Inflammatory macrophage treated with lipopolysaccharide for 4 hours (primary cell): ENCODE results near the gene ARPIN.
A peak's percentile ranks its signal among the peaks of the same experiment; 100 is the strongest.
"Not testable (repeated sequence)": the region's sequence is repeated elsewhere in the genome, so short reads cannot be mapped to it uniquely, and the experiment has no call there.

Experiments
- DNase-seq: peaks from one replicate; pipeline ENCODE4 v3.0.0-alpha.2; 2020

The ARPIN gene

DNA sequence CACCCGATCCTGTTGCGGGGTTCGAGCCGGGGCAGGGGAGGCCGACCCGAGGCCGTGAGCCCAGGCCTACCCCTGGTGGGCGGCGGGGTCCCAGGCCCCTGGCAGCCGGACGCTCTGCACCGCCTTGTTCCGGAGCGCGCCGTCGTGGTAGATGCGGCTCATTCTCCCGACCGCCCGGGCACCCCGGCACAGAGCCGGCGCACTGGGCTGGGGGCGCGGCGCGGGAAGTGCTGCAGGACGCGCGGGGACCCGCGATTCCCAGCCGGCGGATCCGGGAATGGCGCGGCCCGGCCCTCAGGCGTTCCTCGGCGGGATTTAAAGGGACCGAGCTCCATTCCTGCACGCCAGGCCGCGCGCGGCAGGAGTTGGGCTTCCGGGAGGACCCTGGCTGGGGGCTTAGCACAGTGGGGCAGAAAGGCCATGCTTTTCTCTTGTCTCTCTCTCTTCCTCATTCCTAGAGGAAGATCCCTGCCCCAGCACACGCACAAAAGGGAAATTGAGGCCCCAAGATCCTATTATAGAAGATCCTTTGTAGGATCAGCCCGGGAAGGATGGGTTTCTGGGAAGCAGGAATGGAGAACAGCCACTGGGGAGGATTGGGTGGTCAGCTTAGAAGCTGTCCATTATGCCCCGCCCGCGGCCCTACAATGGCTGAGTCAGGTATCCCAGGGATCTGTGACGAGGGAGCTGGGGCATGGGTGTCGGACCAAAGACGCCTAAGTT, at the start of gene ARPIN:
TSS of gene ARPIN (minus strand) at position 279 of the 723 bp plus-strand sequence. CDS start at position 162, 117 bp downstream.
- peak; percentile 12 for DNase-seq

DNA sequence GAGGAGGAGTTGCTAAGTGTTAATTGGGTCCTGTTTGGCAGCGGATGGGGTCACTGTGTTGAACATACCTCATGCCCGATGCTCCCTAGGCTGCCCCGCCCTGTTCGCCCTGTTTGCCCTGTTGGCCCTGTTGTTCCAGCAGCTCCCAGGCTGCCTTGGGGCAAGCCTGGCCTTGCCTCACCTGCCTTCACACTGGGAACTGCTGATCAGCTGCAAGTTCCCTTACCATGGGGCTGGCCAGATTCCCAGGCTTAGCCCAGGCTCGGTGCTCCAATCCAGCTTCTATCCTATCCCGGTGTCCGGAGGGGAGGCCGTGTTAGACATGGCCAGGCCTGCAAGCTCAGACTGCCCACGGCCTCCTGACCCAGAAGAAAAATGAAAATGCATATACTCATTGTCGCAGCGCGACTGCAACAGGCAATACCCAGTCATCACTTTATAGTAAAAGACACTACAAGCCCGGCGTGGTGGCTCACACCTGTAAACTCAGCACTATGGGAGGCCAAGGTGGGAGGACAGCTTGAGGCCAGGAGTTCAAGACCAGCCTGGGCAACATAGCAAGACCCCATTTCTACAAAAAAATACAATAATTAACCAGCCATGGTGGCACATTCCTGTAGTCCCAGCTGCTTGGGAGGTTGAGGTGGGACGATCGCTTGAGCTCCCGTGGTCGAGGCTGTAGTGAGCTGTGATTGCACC, 45.5 kb upstream of the ARPIN start:
- DNase-seq, result no peak

DNA sequence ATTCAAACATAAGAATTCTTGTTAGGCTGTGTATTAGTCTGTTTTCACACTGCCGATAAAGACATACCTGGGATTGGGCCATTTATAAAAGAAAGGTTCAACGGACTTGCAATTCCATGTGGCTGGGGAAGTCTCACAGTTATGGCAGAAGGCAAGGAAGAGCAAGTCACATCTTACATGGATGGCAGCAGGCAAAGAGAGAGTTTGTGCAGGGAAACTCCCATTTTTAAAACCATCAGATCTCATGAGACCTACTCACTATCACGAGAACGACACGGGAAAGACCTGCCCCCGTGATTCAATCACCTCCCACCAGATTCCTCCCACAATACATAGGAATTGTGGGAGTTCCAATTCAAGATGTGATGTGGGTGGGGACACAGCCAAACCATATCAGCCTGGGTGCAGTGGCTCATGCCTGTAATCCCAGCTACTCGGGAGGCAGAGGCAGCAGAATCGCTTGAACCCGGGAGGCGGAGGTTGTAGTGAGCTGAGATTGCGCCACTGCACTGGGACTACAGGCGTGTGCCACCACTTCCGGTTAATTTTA, 42.8 kb upstream of the ARPIN start:
- DNase-seq, result not testable (repeated sequence)

DNA sequence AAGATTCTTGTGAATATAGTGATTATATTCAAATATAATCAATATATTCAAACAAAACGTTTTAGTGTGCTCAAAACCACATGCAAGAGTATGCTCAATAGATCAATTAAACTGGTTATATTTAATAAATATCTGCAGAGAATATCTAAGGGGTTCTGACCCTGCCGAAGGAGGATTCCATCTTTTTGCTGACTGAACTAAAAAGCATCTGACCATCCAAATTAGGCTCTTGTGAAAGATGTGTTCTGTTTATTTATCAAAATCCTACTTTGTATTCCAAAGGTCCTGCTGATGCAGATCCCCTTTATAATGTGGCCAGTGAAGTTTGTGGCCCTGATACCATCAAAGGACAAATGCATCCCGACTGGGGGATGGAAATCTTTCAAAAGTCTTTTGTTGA, 41.8 kb upstream of the ARPIN start:
- no peak for DNase-seq

DNA sequence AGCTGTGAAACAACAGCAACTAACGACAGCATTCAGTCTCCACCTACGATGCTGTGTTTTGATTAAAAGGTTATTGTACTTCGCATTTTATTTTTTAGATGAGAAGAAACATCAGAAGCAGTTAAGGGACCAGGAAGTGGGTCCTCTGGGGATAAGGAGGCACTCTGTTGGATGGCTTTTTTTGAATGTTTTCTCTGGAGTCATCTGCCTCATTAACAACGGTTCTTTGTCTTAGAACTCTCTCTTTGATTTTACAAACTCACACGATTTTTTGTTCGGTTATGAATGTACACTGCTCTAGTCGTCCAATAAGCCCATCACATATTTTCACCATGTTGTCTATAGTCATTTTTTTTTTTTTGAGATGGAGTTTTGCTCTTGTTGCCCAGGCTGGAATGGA, 36.0 kb upstream of the ARPIN start:
- DNase-seq, result no peak

DNA sequence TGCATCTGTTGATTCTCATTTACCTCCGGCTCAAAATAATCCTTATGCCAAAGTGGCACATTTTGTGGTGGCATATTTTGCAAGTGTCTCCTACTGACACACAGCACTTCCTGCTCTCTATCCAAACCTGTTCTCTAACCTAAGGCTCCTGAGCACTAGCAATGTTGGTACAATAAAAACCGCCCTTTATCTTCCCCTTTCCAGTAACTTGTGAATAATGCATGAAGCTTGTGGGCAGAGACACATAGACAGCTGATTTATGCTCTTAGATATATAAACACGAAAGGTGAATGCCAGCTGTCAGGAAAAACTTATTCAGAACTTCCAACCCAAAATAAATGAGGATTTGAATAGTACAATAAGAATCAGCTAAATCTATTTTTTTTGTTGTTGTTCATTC, 34.6 kb upstream of the ARPIN start:
- no peak for DNase-seq

DNA sequence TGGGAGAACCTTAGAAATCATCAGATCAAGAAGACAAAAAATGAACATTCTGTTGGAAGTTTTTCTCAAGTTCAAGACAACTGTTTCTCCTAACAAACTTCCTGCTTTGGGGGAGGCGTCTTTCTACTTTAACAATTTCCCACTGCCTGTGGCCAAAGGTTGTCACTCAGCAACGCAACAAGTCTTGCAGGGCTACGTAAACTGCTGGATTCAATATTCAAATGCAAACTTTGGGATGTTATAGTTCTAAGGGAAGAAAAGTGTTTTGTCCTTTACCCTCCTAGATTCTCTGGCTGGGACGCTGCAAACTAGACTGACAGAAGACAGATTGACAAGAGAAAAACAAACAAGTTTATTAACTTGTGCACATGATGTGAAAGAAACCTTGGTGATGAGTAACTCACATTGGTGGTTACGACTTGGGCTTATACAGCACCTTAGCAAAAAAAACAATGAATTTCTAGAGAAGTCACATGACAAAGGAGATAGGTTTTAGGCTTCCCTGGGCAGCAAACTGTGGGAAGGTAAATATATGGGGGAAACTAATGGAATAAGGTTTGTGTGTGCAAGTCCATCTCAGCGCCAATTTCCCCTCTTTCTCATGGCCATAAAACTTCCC, 34.0 kb upstream of the ARPIN start:
- no peak for DNase-seq

DNA sequence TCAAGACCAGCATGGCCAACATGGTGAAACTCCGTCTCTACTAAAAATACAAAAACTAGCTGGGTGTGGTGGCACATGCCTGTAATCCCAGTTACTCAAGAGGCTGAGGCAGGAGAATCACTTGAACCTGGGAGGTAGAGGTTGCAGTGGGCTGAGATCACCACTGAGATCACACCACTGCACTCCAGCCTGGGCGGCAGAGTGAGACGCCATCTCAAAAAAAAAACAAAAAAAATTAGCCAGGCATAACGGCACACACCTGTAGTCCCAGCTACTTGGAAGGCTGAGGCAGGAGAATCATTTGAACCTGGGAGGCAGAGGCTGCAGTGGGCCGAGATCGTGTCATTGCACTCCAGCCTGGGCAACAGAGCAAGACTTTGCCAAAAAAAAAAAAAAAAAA, 31.0 kb upstream of the ARPIN start:
- not testable (repeated sequence) for DNase-seq

DNA sequence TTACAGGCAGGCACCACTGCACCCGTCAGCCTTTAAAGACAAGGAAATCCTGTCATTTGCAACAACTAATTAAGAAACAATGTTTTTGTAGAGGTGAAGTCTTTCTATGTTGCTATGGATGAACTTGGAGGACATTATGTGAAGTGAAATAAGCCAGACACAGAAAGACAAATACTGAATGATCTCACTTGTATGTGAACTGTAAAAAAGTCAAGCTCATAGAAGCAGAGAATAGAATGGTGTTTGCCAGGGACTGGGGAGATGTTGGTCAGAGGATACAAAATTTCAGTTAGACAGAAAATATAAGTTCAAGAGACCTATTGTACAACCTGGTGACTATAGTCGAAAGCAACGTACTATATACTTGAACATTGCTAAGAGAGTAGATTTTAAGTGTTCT, 27.2 kb upstream of the ARPIN start:
- no peak for DNase-seq

DNA sequence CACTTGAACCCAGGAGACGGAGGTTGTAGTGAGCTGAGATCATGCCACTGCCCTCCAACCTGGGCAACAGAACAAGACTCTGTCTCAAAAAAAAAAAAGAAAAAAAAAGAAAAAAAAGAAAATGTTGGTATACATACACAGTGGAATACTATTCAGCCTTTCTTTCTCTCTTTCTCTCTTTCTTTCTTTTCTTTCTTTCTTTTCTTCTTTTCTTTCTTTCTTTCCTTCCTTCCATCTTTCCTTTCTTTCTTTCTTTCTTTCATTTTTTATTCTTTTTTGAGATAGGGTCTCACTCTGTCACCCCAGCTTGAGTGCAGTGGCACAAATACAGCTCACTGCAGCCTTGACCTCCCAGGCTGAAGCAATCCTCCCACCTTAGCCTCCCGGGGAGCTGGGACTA, 26.6 kb upstream of the ARPIN start:
- DNase-seq, result not testable (repeated sequence)

DNA sequence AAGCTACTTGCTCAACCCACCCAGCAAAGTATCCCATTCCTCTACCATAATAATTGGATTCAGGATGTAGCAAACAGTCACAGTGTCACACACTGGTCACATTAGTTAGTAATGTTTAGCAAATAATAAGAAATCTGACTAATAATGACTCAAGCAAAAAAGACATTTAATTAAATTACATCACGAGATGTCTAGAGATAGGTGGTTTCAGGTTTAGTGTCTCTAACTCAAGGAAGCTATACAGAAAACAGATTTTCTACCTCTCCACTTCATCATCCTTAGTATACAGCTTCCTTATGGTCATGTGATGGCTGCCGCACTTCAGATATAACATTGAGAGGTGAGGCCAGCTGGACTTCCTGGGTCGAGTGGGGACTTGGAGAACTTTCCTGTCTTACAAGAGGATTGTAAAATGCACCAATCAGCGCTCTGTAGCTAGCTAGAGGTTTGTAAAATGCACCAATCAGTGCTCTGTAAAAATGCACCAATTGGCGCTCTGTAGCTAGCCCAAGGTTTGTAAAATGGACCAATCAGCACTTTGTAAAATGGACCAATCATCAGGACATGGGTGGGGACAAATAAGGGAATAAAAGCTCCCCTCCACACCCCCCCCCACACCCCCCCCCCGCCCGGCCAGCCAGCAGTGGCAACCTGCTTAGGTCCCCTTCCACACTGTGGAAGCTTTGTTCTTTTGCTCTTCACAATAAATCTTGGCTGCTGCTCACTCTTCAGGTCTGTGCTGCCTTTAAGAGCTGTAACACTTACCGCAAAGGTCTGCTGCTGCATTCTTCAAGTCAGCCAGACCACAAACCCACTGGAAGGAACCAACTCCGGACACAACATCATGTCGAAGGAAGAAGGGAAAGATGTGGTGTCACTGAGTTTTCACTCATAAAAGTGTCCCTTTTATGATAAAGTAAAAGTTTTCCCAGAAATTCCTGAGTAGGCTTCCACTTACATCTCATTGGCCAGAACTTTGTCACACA, 24.9 kb upstream of the ARPIN start:
- DNase-seq, result no peak

DNA sequence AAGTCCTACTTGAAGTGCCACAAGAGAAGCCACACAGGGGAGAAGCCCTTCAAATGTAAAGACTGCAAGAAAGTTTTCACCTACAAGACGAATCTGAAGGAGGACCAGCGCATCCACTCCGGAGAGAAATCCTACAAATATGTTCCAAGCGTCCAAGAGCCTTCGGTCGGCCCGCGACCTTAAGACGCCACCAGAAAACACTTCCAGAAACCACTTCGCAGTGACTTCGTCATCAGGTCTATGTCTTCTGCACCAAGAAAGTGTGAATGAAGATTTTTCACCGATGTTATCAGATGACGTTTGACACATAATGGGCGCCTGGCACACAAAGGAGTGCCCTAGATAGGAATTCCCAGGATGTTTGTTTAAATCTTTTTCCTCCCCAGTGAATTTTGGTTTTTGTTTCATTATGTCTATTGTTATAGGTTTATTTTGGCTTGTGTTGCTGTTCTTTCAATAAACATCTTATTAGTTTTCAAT, 24.1 kb upstream of the ARPIN start:
- DNase-seq, result no peak

DNA sequence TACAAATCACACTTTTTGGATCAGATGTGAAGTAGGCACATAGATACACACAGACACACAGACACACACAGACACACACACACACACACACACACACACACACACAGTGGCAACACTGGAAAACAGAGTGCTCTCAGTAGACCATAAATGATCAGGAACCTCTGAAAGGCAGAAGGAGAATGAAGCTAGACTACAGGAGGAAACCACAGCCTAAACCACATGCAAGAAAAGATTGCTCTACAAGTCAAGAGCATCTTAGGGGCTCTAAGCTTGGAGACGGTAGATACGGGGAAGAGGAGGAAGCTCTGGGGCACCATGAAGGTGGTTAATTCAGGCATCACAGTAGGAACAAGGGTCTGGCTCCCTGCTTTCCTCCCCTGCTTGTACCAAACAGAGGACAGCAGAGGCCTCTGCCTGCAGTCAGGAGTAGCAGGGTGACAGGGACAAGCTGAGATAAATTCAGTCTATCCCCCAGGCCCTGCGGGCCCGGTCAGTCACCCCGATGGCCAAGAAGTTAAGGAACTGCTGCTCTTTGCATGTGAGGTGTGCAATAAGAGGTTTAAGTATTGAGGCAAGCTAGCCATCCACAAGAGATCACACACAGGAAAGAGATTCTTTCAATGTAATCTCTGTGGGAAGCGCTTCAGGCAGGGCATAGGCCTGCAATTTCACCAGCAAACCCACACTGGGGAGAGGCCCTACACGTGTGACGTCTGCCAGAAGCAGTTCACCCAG, 23.5 kb upstream of the ARPIN start:
- no peak for DNase-seq

DNA sequence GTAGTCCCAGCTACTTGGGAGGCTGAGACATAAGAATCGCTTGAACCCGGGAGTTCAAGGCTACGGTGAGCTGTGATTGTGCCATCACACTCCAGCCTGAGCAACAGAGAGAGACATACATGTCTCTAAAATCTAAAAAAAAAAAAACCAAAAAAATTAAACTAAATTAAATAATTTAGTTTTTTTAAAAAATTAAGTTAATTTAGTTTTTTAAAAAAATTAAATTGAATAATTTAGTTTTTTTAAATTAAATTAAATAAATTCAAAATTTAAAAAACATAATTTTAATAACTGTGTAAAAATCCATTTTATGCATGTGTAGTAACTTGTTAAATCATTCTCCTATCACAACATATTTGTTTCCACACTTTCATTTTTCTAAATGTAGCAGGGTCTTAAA, 20.1 kb upstream of the ARPIN start:
- no peak for DNase-seq

DNA sequence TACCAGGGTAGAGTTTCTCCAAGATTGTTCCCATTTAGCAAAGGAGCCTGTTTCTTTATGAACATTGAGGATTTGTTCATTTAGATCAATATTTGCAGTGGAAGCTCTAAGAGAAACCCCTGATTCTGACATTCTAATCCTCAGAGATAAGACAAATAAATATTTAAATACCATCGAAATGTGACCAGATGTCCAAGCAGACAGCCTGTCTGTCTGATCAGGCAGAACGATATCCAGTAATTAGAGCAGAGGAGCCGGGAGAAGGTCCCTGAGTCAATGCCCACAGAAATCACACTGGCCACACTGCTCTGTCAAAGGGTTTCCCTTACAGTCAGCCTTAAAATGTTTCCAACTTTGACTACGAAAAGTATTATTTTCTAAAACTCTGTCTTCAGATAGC, 15.7 kb upstream of the ARPIN start:
- DNase-seq, result no peak

DNA sequence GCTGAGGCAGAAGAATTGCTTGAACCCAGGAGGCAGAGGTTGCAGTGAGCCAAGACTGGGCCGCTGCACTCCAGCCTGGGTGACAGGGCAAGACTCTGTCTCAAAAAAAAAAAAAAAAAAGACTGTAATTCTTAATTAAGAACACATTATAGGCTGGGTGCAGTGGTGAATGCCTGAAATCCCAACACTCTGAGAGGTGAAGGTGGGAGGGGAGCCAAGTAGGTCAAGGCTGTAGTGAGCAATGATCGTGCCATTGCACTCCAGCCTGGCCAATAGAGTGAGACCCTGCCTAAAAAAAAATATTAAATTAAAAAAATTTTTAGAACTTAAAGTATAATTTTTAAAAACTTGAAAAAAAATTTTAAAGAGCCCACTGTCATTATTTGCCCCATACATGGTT, 13.4 kb upstream of the ARPIN start:
- no peak for DNase-seq

DNA sequence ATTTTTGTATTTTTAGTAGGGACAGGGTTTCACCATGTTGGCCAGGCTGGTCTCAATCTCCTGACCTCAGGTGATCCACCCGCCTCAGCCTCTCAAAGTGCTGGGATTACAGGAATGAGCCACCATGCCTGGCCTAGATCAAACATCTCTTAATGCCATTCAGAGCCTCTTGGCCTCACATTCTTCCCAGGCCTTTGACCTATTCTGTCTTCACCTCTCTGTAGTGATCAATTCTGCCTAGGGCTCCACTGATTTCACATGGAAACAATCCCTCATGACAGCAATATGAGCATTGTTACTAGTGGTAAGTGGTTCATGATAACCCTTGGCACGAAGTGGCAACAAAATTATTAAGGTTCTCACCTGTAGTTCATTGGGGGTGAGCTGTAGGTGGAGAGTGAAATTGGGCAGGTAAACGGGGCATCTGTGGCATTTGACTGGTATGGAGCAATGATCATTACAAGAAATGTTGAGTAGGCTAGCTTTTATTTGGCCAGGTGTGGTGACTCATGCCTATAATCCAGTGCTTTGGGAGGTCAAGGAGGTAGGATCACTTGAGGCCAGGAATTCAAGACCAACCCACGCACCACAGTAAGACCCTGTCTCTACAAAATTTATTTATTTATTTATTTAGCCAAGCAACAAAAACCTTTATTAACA, 4.8 kb upstream of the ARPIN start:
- DNase-seq, result no peak

DNA sequence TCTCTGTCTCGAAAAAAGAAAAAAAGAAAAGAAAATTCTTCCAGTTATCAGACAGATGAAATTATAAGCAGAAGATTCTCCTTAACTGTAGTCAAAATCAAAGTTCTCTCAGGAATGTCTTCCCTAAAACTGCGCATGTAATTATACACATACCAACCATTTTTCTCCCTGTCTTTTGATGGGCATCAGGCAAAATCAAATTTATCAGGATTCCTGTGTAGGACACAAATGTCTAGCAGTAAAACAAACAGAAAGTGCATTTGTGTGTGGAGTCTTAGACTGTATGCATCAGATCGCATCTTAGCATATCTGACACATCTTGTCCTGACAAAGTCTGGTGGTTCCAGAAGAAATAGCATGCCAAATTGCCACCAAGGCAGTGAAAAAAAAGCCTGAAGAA, 3.9 kb upstream of the ARPIN start:
- no peak for DNase-seq

DNA sequence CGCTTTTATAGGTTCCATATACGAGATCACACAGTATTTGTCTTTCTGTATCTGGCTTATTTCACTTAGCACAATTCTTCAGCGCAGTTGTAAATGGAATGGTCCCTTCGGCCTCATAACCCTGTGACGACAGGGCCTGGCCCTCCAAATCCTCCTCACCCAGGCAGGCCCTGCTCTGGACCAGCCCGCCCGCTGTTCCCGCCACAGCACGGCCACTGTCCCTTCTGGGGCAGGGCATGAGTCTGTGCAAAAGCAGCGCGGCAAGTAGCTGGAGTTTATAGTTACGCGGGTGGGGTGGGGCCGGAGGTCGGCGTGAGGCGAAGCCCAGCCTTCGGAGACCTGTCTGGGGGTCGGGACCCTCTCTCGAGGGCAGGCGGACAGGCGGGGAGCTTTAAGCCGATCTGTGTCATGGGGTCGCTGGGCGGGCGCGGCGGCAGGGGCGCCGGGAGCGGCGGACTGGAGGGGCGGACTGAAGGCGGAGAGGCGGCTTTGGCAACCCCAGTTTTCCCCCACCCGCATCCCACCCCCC, 543 bp downstream of the ARPIN start:
- DNase-seq, result peak; percentile 8

DNA sequence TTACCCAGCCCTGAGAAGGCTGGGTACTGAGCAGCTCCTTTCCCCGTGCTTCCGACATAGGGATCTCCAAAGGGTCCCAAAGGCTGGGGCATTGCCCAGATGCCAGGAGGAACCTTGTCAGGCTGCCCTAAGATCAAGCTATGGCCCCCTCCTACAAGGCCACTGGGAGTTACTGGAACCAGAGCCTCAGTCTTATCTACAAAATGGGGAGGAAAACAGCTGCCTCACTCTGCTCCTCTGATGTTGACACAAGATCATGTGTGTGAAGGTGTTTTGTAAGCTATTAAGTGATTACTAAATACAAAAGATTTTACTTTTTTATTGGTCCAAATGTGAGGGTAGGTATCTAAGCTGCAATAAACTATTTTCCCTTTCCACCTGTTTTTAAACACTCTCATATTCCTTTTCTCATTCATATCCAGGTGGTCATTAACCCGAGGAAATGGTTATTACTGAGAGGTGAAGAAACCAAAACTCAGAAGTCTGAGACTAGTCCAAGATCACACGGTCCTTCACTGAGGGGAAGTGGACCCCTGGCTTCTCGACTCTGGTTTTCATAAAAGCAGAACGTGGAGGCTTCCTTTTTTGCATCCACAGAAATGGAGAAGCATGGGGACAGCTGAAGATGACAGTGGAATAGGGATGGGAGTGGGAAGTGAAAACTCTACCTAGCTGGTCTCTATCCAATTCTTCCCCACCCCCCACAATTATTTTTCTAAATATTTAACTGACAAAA, 1.7 kb downstream of the ARPIN start:
- peak; percentile 75 for DNase-seq
